GM12878 (cell line): ENCODE measurements around the gene SLC24A3. TPM values are rescaled to one million over a fixed set of nuclear protein-coding genes. Genes with fewer than 3 reads are reported as not detected.

Source experiments
- ATAC-seq: fragments of 200-7000 bp; cut with Tn5 transposase; 3 replicates; pipeline ENCODE4 v1.9.1; 2020; ENCODE audit warnings: mild to moderate bottlenecking, moderate library complexity
- BruUV-seq: library from RNA; stranded (reverse); fragments of 400-500 nt; replicated peaks from 2 replicates; lab custom pipeline; 2021; lab: Mats Ljungman, UMichigan
- CTCF ChIA-PET: fragments of 300-600 bp; sonication (Branson Sonifier 250); formaldehyde crosslinking; extraction: SDS; loops from one replicate; lab custom pipeline; 2021; ENCODE audit warnings: inconsistent platforms; lab: Yijun Ruan, JAX
- POLR2A ChIA-PET: fragments of 350-600 bp; formaldehyde crosslinking; extraction: SDS; loops from one replicate; lab custom pipeline; 2021; ENCODE audit warnings: inconsistent platforms; lab: Charles Lee
- RAD21 ChIA-PET: fragments of 300-600 bp; sonication (Branson Sonifier 250); formaldehyde crosslinking; loops from one replicate; lab custom pipeline; 2023; ENCODE audit warnings: antibody characterized with exemption; ENCODE audit not compliant: unreplicated experiment; lab: Charles Lee
- SMC1A ChIA-PET: fragments of 300-600 bp; sonication (Branson Sonifier 250); formaldehyde crosslinking; loops from one replicate; lab custom pipeline; 2023; ENCODE audit not compliant: unreplicated experiment, uncharacterized antibody; lab: Charles Lee
- DNase-seq: peaks from one replicate; pipeline ENCODE4 v3.0.0-alpha.2; 2011; ENCODE audit warnings: low read depth, low spot score
- FAIRE-seq: peaks from 3 replicates; lab custom pipeline; 2011; peaks lifted over from hg19 to GRCh38; lab: Jason Lieb, UNC
- H2AFZ ChIP-seq: 2 replicates; pipeline ENCODE4 v1.6.0; 2011; ENCODE audit warnings: low read depth, low read length, control low read depth; ENCODE audit not compliant: control insufficient read depth
- H3K27ac ChIP-seq: 2 replicates; pipeline ENCODE4 v1.5.1; 2011; ENCODE audit warnings: control low read depth; ENCODE audit not compliant: control insufficient read depth, insufficient read depth
- H3K27me3 ChIP-seq, 2 experiments: replicated peaks in 1 of 2; 2 replicates each; pipeline versions ENCODE4 v1.6.0 to v1.6.1; 2011; ENCODE audit warnings: low read length in 1 of 2; ENCODE audit not compliant: control insufficient read depth in 2 of 2, insufficient read depth in 2 of 2
- H3K36me3 ChIP-seq, 2 experiments: 2 replicates each; pipeline ENCODE4 v1.5.1; 2011; ENCODE audit warnings: low read length in 1 of 2; ENCODE audit not compliant: control insufficient read depth in 2 of 2, insufficient read depth in 2 of 2
- H3K4me1 ChIP-seq: 2 replicates; pipeline ENCODE4 v1.6.1; 2011; ENCODE audit warnings: mild to moderate bottlenecking, low read length, moderate library complexity, mixed read lengths; ENCODE audit not compliant: control insufficient read depth, insufficient read depth
- H3K4me2 ChIP-seq: 2 replicates; pipeline ENCODE4 v1.6.0; 2011; ENCODE audit warnings: control low read depth; ENCODE audit not compliant: control insufficient read depth, insufficient read depth
- H3K4me3 ChIP-seq: fragments of 200-600 bp; sonication (generic); 2 replicates; pipeline ENCODE4 v1.5.1; 2016
- H3K79me2 ChIP-seq: 2 replicates; pipeline ENCODE4 v1.6.0; 2011; ENCODE audit warnings: low read length; ENCODE audit not compliant: control insufficient read depth, insufficient read depth
- H3K9ac ChIP-seq: 2 replicates; pipeline ENCODE4 v1.8.0; 2011; ENCODE audit warnings: low read length, control low read depth, mixed read lengths; ENCODE audit not compliant: control insufficient read depth, insufficient read depth
- H3K9me3 ChIP-seq: replicated peaks from 3 replicates; pipeline ENCODE4 v1.5.1; 2011; ENCODE audit warnings: mild to moderate bottlenecking, low read length; ENCODE audit not compliant: control insufficient read depth, insufficient read depth
- H4K20me1 ChIP-seq: 2 replicates; pipeline ENCODE4 v1.6.0; 2011; ENCODE audit not compliant: control insufficient read depth, insufficient read depth
- ATF7 ChIP-seq: fragments of 450-650 bp; IDR thresholded peaks from 2 replicates; pipeline ENCODE4 v1.6.1; 2016; ENCODE audit warnings: low read depth, mild to moderate bottlenecking
- CBFB ChIP-seq: IDR thresholded peaks from 2 replicates; pipeline ENCODE4 v1.6.1; 2016; ENCODE audit warnings: antibody characterized with exemption, low read depth
- CEBPB ChIP-seq, 2 experiments: fragments of 150-350 bp in 1 of 2; IDR thresholded peaks; 2 replicates each; pipeline ENCODE4 v1.6.1; 2012 to 2014; ENCODE audit warnings: low read depth in 2 of 2, low read length in 2 of 2, borderline replicate concordance in 1 of 2, inconsistent platforms in 1 of 2
- CHD4 ChIP-seq: fragments of 200-600 bp; sonication (generic); IDR thresholded peaks from 2 replicates; pipeline ENCODE4 v1.6.1; 2016; ENCODE audit warnings: mild to moderate bottlenecking
- DPF2 ChIP-seq: fragments of 450-650 bp; IDR thresholded peaks from 2 replicates; pipeline ENCODE4 v1.6.1; 2017; ENCODE audit warnings: mild to moderate bottlenecking
- E4F1 ChIP-seq: fragments of 450-650 bp; IDR thresholded peaks from 2 replicates; pipeline ENCODE4 v1.6.1; 2018; ENCODE audit warnings: borderline replicate concordance, mild to moderate bottlenecking; ENCODE audit not compliant: partially characterized antibody
- EGR1 ChIP-seq, 2 experiments: IDR thresholded peaks; 1 replicate in 1 of 2; 2 replicates in 1 of 2; pipeline ENCODE4 v1.6.1; 2011 to 2012; ENCODE audit warnings: low read depth in 2 of 2, low read length in 2 of 2, borderline replicate concordance in 1 of 2, mild to moderate bottlenecking in 1 of 2, moderate library complexity in 1 of 2
- FOS ChIP-seq: IDR thresholded peaks from 3 replicates; pipeline ENCODE4 v1.6.1; 2011; ENCODE audit warnings: borderline replicate concordance; ENCODE audit not compliant: insufficient read length; ENCODE audit errors: extremely low read depth
- GABPA ChIP-seq: IDR thresholded peaks from 2 replicates; pipeline ENCODE4 v1.6.1; 2014; ENCODE audit warnings: antibody characterized with exemption, low read depth, mild to moderate bottlenecking, inconsistent platforms
- HCFC1 ChIP-seq: fragments of 150-350 bp; IDR thresholded peaks from 2 replicates; pipeline ENCODE4 v1.6.1; 2014; ENCODE audit warnings: low read length
- HSF1 ChIP-seq: fragments of 150-350 bp; IDR thresholded peaks from 2 replicates; pipeline ENCODE4 v1.6.1; 2014; ENCODE audit warnings: mild to moderate bottlenecking, low read depth, low read length
- IKZF1 ChIP-seq: fragments of 450-650 bp; conservative IDR thresholded peaks from 2 replicates; pipeline ENCODE4 v1.6.1; 2017; ENCODE audit warnings: antibody characterized with exemption, mild to moderate bottlenecking
- PAX5 ChIP-seq: IDR thresholded peaks from 2 replicates; pipeline ENCODE4 v1.6.1; 2011; ENCODE audit warnings: low read depth, low read length, borderline replicate concordance
- RAD21 ChIP-seq: IDR thresholded peaks from 2 replicates; pipeline ENCODE4 v1.6.1; 2011; ENCODE audit warnings: mild to moderate bottlenecking, low read depth, low read length, moderate library complexity; ENCODE audit not compliant: insufficient read depth
- RELB ChIP-seq: fragments of 450-650 bp; IDR thresholded peaks from 2 replicates; pipeline ENCODE4 v1.6.1; 2017; ENCODE audit warnings: low read depth, mild to moderate bottlenecking, moderate library complexity
- SP1 ChIP-seq: IDR thresholded peaks from one replicate; pipeline ENCODE4 v1.6.1; 2011; ENCODE audit warnings: low read depth, low read length
- SUZ12 ChIP-seq: fragments of 200-600 bp; sonication (generic); IDR thresholded peaks from one replicate; pipeline ENCODE4 v1.6.1; 2018; ENCODE audit warnings: antibody characterized with exemption, mild to moderate bottlenecking; ENCODE audit not compliant: unreplicated experiment
- TARDBP ChIP-seq: IDR thresholded peaks from 2 replicates; pipeline ENCODE4 v1.6.1; 2016; ENCODE audit warnings: borderline replicate concordance
- WGBS: methylation state at CpG from one replicate; pipeline ENCODE4 v1.1.6; 2016; ENCODE audit warnings: low lambda C conversion rate; ENCODE audit not compliant: insufficient replicate concordance, insufficient coverage; ENCODE audit errors: missing lambda C conversion rate; 5-methylcytosine and 5-hydroxymethylcytosine counted together
- in situ Hi-C: fragments of 300-500 bp; cut with MboI; formaldehyde crosslinking; loops from 9 replicates; pipeline ENCODE4 v1.14.3; 2018; ENCODE audit warnings: mixed read lengths
- intact Hi-C: fragments of 100-400 bp; cut with micrococcal nuclease; formaldehyde crosslinking; loops from one replicate; pipeline ENCODE4 v1.14.2; 2022; ENCODE audit not compliant: unreplicated experiment
- polyA plus RNA-seq, 11 experiments: library from polyadenylated mRNA; depleted of rRNA in 4 of 11; unstranded in 6 of 11; stranded (reverse) in 5 of 11; fragments of >200 nt; fragmentation: Nextera tagmentation in 4 of 11; fragmentation: Illumina TruSeq in 1 of 11; extraction: Ambion mirVana in 4 of 11; extraction: Trizol in 1 of 11; gene quantifications; 1 replicate in 1 of 11; 2 replicates in 10 of 11; pipeline versions ENCODE4 v1.2.1 to v1.2.3, GENCODE V29; 2011 to 2016; ENCODE audit warnings: inconsistent platforms in 2 of 11, missing spikeins in 2 of 11, low read depth in 1 of 11
- total RNA-seq, 4 experiments: library from RNA; depleted of rRNA in 3 of 4; stranded (reverse); fragments of >200 nt in 3 of 4; fragmentation: Illumina TruSeq in 1 of 4; extraction: Trizol in 1 of 4; gene quantifications; 2 replicates each; pipeline versions ENCODE4 v1.2.1 to v1.2.3, GENCODE V29; 2013 to 2021

SLC24A3 gene
- total and polyA plus RNA-seq, 10 of the 15 experiments (the other 5 are each of a cell fraction or from before 2014, with no cell fraction given), result 0.04 TPM; not detected in 9

- H2AFZ ChIP-seq, result no peak overlapping the region
- H3K9me3 ChIP-seq, result no peaks in the 10 kb centered on the region; the same call in 2 of the 3 replicates
- no peaks in the 10 kb centered on the region for H4K20me1 ChIP-seq
- DNase-seq (no peak), ATAC-seq (no peak), FAIRE-seq (no peak)
- H3K36me3 ChIP-seq, result no peaks in the 10 kb centered on the region
- intact Hi-C loops (no loop called here), in situ Hi-C loops (no loop called here)
- no peak overlapping the region for H3K4me3 ChIP-seq
- BruUV-seq, result no TSS peak
- 59% methylated on average over 5 of the region's 5 CpGs for whole genome bisulfite sequencing
- H3K4me1 ChIP-seq, result no peaks in the 10 kb centered on the region
- H3K27me3 ChIP-seq, result no peaks in the 10 kb centered on the region; a peak in 1 of 4 replicates
- no peak overlapping the region for H3K9ac ChIP-seq
- ChIA-PET CTCF (no interaction called here), POLR2A (no interaction called here), RAD21 (no interaction called here), SMC1A (no interaction called here)
- TF ChIP-seq EGR1 (IDR thresholded peaks at IDR 0.05; ENCODE audit: borderline replicate concordance in 1 of 2, low read depth in 2 of 2, low read length in 2 of 2) (no peak), PAX5 (no peak), RELB (no peak), TARDBP (no peak), DPF2 (no peak), CBFB (no peak), CHD4 (no peak), FOS (no peak), IKZF1 (no peak), GABPA (no peak), SUZ12 (no peak), HCFC1 (no peak), E4F1 (no peak), CEBPB (IDR thresholded peaks at IDR 0.05; ENCODE audit: borderline replicate concordance in 1 of 2, low read depth in 2 of 2, low read length in 2 of 2) (no peak), HSF1 (no peak), SP1 (no peak), ATF7 (no peak), RAD21 (no peak)
- H3K79me2 ChIP-seq, result no peaks in the 10 kb centered on the region
- no peak overlapping the region for H3K4me2 ChIP-seq
- no peak overlapping the region for H3K27ac ChIP-seq
These were observed 319.0 kb downstream of the SLC24A3 start for GRCh38 chr20:19531446-19531845.
